GM20431 (cell line): Measurements from ENCODE around the gene SPI1.

Experiments
- in situ Hi-C: fragments of 300-500 bp; cut with MseI, MboI; formaldehyde crosslinking; loops from one replicate; pipeline ENCODE4 v1.15.0; 2020; ENCODE audit warnings: low sequenced_read_pairs; ENCODE audit not compliant: unreplicated experiment

Gene SPI1

DNA sequence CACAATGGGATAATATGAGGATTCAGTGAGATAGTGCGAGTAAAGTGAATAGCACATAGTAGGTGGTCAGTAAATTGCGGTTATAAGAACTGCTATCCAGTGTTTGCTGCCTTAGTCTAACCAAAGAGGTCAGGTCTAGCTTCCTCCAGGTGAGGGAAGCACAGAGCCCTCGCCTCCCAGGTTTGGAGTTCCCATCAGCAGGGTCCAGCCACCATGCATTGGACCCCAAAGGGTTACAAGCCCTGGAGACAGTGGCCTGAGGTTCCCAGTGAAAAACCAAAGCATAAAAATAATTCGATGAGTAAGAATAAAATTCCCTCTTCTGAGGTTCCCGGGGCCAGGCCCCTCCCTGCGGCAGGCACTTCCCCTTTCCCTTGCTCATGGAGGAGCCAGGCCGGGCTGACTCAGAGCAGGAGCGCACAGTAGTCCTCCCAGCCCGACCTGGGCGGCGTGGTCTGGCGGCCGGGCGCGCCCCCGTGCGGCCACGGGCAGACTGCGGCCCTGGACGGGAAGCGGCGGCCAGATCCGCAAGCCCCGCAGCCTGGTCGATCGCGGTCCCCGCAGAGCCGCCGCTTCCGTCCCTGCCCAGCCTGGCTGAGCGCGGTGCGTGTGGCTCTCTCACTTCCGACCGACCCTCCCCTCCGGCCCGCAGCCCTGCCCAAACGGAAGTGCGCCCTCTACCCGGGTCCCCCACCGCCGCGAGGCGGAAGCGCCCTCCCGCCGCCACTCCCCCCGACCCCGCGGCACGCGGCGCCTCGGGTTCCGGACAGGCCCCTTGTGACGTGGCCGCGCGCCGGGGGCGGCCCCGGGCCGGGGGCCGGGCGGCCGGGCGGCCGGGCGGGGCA, 29.6 kb upstream of the SPI1 start, which contains the start of gene SLC39A13:
TSS of gene SLC39A13 (plus strand) at position 845 of the 845 bp plus-strand sequence. CDS start 1,505 bp downstream, outside the sequence.
- in situ Hi-C loops: no loop called here

DNA sequence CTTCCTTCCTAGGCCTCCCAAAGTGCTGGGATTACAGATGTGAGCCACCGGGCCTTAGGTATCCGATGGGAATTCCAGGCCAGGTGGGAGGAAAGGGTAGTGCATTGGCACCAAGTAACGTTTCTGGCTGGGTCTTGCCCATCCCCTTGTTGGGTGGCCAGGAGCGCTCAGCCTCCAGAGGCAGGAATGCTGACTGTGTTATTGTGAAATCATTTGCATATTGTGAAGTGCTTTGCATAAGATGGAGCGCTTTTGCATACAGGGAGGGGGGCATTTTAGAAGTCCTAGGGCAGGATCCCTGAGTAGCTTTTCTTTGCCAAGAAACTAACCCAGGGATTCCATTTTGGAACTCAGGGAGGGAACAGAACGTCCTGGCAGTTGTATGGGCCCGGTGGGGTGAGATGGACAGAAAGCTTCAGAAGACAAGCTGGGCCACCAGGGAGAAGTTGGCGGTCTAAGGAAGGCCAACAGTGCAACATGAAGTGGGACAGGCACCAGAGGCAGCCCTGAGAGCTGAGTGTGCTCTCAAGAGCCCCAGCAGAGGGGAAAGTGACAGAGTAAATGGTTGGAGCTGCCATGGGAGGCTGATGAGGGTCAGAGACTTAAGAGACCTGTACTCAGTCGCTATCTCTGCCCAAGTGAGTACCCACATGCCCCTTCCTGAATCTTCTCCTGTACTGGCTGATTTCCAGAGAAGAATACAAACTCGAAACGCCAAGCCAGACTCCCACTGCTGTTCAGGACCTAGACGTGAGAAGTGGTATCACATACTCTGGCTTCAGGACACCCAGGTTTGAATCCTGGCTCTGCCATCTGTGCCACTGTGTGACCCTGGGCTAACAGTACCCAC, 28.8 kb upstream of the SPI1 start:
- in situ Hi-C loops: no loop called here

DNA sequence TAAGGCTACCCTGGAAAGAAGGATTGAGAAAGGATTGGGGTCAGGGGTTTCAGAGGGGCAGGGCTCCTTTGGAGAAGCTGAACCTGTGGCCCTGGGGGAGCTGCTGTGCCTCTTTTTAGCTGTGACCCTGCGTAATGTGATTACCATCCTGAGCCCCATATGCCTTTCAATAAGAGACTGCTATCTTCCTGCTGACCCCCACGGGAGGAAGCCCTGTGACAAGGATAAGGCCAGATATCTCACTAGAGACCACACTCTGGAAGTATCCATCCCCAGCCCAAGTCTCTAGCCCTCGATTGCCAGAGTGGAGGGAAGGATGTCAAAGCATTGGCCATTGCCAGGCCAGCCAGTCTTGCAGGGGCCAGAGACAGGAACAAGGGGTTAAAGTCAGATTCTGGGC, 25.2 kb upstream of the SPI1 start:
- in situ Hi-C loops: no loop called here

DNA sequence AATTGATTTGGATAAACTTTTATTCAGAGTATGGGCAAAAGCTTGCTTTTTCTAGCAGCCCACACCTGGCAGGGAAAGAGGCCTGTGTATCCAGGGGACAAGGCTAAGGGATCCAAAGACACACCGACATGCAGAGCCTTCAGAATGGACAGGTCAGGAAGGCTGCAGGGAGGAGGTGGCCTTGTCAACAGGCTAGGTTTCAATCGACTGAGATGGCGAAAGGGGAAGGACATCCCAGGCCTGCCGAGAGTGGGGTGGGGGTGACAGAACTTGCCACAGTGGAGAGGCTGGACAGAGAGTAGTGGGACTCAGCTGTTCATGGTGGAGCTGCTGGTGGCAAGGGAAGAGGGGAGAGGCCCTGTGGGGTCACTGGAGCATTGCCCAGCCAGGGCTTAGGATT, 24.8 kb upstream of the SPI1 start:
- in situ Hi-C loops: no loop called here

DNA sequence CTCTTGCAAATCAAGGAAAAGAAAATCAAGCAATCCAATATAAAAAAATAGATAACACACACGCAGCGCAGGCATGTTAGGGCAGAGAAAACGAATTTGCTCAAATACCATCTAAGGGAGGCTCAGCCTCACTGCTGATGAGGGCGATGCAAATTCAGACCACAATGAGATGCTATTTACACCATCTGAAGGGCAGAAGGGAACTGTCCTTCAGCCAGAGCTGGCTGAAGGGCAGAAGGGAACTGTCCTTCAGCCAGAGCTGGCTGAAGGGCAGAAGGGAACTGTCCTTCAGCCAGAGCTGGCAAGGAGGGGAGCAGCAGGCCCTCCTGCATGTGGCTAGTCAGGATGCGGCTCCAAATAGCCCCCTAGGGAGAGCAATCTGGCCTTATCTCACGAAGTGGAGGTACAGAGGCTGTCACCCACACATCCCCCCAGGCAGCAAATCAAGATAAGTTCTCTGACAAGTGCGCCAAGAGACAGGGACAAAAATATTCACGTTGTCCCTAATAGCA, 22.5 kb upstream of the SPI1 start:
- in situ Hi-C loops: no loop called here

DNA sequence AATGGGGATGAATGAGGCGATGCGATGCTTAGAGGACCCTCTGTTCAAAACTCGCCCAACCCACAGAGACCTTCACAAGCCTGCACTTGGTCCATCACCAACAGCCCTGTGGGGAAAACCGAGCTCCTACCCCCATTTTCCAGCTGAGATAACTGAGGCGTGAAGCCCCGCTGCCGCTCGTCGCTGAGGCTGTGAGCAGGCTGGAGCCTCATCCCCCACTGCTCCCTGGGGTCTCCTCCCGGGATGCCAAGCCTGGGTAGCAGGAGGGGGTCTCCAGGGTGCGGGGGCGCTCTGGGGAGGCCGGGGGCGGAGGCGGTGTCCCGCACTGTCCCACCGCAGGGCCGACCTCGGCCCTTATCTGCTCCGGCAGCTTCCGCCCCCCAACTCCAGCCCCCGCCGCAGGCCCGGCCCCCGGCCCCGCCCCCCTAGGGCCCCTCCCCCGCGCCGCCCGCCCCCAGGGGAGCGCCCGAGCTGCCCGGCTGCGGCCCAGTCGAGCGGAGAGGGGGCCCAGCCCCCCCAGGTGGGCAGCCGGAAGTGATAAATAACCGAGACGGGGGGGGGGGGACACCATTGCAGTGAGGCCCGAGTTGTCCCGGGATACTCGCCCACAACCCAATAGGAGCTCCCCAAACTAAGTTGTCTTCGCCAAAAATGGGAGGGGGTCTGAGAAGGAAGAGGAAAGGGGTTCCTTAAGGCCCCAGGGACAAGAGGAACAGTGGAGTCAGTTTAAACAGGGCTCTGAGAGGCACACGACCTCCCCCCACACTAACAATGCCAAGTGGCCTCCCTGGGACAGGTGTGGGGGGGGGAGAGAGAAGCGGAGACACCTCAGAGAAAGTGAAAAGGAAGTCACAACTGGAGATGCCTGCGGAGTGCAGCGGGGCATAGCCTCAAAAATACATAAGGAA, 21.8 kb upstream of the SPI1 start:
- in situ Hi-C loops: no loop called here

DNA sequence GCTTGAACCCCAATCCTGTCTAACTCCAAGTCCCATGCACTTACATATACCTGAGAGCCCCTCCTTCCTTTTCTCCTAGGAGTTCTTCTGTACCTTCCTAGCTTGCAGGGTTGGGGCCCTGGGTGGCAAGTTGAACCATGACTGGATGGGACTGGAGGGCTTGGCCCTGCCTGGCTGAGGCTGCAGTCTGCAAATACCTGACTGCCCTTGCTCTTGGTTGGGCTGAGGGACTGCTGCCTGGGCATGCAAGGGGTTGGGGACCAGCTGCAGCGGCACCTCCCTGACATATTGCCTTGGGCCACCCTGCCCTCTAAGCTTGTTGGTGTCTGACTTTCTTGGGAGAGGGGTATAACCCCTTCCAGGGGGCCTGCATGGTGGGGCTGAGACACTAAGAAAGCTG, 20.2 kb upstream of the SPI1 start:
- in situ Hi-C loops: no loop called here

DNA sequence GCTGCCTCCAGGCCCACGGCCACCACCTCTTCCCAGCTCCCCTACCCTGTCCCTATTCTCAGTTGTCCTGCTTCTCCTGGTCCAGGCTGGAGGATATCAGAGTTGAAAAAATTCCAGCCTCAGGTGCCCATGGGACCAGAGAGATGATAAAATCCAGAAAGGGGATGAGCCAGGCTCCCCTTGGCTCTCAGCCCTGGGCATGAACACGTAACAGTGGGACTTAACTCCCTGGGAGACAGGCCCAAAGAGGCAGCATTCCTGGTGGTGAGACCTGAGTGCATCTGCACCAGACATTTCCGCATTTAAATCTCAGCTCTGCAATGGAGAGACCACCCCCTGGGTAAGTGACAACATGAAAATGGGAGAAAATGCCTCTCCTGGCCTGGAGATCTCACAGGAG, 19.7 kb upstream of the SPI1 start:
- in situ Hi-C loops: no loop called here

DNA sequence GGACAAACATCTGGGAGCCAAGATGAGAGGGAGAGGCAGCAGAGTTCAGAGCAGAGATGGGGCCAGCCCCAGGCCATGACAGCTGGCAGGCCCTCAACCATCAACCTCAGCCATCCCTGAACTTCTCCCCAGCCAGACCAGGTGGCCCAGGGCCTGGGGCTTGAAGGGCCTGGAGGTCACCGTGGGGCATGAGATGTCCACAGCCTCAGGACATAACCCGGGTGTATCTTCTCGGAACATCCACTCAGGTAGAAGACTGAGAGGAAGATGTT, 17.6 kb upstream of the SPI1 start:
- in situ Hi-C loops: no loop called here

DNA sequence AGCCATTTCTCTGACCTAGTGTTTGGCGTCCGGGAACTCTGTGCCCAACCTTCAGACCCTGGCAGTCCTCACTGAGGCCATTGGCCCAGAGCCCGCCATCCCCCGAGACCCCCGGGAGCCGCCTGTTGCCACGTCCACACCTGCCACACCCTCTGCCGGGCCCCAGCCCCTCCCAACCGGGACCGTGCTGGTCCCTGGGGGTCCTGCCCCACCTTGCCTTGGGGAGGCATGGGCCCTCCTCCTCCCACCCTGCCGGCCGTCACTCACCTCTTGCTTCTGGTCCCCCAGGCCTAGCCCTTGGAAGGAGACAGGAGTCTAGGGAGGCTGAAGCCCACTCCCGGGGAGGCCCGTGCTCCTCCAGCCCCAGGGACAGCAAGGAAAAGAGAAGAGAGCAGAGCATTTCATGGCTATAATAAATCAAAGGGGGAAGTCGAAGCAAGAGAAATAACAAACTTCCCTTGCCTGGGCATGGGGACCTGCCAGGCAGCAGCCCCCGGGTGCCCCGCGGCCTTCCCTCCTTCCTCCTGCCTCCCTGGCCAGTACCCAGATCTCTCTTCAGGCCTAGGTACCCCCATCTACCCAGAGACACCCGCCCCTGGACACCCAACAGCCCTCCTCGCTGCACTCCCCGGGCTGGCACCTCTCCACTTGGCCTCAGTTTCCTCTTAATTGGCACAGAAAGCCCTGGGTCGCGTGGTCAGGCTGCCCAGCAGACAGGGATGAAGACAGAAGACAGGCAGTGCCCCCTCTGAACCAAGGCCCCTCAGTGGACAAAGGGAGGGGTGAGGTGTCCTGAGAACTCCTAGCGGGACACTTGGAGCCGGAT, 17.1 kb upstream of the SPI1 start:
- in situ Hi-C loops: no loop called here

DNA sequence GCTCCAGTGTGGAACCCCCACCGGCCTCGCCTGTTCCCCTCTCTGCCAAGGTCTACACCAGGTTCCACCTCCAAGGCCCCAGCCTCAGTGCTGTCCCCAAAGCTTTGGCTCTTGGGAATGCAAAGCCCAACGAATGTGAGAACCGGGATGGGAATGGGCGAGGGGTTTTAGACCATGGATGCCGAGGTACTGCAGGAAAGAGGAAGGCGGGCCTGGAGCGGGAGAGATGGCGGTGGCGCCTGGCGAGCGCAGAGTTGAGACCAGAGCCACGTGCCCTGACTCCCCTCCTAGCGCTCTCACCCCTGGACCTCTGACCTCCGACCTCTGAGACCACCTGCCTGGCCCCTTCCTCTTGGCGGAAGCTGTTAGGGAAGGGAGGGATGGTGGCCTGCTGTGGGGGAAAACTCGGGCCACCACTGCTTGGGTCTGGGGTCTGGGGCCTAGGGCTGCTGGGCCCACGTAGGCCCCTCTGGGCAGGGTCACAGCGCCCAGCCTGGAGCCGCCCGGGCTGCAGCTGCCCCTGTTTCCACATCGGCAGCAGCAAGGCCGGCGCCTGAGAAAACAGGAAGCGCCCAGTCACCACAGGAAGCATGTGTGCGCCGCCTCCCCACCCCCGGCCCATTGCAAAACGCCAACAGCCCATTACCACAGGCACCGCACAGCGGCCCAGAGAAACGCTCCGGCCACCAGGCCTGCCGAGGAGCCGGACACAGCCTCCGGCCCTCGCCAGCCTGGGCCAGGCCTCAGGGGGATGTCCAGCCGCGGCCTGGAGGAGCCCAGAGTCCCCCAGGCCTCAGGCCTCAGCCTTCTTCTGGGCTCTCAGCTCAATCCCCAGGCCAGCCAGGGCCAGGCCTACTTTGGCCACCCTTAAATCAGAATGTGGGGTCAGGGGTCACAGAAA, 16.2 kb upstream of the SPI1 start:
- in situ Hi-C loops: no loop called here

DNA sequence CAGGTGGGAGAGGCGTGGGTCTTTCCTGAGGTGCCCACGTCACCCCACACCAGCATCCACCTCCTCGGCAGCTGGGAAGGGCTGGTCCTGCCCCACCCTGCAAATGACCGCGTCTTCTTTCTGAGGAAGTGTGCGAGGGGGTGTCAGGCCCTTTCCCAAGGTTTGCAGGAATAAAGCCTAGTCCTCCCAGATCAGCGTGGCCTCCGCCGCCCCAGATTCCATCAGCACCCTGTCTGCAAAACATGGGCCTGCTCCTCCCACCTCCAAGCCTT, 15.6 kb upstream of the SPI1 start:
- in situ Hi-C loops: no loop called here

DNA sequence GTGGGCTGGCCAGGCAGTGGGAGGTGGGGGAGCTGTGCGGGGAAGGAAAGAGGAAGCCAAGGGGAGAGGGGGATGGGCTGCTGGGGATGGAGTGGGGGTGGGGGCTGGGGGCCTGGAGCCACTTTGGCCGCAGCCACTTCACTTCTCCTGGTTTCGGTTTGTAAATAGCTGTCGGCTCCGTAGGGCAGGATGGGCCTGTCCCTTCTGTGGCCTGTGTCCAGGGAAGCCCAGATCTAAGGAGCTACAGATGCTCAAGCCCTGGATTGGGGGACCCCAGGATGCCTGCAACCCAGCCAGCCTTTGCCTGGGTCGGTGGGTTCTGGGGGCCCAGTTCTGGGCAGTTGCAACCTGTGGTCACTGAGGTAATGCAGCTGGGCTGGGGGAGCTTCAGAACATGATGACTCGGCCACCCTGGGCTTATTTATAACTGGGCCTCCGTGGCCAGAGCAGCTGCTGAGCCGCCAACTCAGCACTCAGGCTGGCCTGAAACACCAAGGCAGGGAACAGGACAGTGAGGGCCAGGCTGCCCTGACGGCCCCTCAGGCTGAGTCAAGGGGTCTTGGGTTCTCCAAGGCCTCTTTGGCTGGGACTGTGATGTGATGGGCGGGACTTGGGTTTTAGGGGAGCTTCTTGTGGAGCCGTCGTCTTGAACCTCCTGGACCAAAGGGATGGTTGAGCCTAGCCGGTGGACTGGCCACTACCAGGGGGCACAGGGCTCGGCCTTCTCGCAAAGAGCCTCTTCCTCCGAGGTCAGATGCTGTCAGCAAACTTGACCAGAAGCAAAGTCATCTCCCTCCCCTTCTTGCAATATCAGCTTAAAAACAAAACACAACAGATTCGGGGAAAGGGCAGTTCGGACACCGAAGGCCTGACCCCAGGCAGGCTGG, 15.1 kb upstream of the SPI1 start:
- in situ Hi-C loops: no loop called here

DNA sequence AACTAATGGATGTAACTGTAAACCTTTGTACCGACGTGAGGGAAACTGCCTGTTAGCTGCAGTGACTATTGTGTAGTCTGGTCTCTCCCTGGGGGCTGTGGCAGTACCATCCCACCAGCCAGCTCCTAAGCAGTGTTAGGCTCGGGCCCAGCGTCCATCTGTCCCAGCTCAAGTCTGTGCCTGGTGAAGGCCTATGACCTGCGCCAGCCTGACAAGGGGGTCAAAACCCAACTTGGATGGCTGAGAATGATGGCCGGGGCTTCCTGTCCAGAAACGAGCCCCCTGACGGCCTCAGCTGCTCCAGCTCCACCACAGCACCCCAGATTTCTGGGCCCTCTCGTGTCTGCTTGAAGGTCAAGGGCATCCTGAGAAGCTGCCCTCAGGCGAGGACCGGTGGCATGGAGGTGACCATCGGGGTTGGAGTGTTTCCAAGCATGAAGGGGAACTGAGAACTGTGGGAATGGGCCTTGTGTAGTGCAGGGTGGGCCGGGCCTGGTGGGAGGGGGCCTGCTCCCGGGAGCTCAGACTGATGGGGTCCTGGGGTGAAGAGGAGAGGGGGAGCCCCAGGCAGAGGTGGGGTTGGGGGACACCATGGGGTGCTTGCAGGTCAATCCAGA, 14.3 kb upstream of the SPI1 start:
- in situ Hi-C loops: no loop called here

DNA sequence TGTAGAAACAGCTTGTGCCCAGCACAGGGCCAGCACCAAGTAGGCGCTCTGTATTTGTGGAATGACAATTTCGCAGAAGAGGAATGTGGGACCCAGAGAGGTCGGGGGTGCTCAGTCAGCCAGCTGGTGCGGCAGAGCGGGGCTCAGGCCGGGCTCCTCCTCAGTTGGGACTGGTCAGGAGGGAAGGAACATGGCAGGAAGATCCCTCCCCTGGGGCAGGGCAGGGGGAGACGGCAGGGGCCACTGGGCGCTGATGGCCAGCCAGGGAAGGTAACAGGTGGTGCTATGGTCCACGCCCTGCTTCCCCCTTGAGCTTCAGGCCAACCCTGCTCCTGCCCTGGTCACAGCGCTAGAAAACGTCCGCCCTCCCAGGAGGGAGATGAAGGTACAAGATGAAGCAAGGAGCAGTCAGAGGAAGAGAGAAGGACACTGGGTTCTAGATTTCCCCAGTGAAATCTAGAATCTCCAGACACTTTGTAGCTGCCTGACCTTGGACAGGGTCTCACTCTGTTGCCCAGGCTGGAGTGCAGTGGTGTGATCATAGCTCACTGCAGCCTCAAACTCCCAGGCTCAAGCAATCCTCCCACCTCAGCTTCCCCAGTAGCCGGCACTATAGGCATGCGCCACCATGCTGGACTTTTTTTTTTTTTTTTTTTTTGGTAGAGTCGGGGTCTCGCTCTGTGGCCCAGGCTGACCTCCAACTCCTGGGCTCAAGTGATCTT, 13.5 kb upstream of the SPI1 start:
- in situ Hi-C loops: no loop called here

DNA sequence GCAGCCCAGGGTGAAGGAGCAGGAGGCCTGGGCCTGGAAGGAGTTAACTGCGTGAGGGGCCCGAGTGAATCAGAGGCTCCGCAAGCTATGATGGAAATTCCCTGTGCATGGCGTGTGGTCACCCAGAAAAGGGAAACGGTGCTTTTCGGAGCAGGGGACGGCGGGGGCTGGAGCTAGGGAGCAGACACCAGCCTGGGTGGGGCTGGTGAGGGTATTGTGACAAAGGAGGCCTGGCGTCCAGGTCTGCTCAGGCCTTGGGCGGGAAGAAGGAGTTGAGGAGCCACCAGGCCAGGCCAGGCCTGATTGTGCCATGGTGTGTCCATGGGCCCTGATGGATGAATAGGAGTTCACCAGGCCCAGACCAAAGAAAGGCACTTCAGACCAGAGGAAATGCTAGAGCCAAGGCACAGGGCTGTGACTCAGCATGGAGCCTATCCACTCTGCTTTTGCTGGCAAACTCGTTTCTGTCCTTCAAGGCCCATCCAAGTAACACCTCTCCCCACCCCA, 12.8 kb upstream of the SPI1 start:
- in situ Hi-C loops: no loop called here

DNA sequence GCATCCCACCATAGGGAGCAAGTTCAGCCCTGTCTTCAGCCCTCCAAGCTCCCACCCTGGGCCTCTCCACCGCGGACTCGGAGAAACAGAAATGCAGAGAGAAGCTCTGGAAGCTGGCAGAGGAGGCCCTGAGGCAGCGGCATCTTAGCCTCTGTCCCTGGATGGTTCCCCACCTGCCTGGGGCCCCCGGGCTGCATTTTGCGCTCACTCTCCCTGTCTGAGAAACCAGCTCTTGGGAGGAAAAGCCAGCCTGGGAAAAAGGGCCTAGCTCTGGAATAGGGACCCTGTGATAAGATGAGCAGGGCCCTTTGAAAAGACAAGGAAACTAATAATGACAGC, 12.0 kb upstream of the SPI1 start:
- in situ Hi-C loops: no loop called here
